ENCODE results near the gene IFNGR1. TPM values are rescaled to one million over a fixed set of nuclear protein-coding genes. Genes with fewer than 3 reads are reported as not detected.

Gene IFNGR1
- total and polyA plus RNA-seq, 4 donors = 46.1 to 82.8 (median 62.0) TPM

DNA sequence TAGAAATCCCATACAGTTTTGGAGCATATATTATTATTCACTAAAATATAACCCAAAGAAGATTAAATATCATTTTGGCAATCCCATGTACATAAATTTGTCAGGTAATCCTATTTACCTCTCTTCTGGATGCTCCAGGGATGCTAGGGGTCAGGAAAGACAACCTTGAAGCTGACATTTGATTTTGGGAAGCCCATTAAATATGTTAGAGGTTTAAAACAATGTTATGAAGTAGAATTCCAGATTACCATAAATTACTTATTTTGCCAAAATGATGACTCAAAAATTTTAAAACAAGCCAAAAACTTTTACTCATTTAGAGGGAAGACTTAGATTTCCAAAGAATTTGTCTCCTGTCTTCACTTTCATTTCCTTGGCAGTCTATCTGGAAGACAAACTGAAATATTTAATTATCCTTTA is 36.5 kb downstream of the IFNGR1 start:
- ATAC-seq (ENCODE audit: low FRiP score) = no peak
- Histone ChIP-seq H3K27ac (ENCODE audit: low read depth in 1 of 2, low read length in 2 of 2) (no peak overlapping the region), H3K9me3 (ENCODE audit: control insufficient read depth, low read length) (peaks cover 5% of the 10 kb centered on the region), H3K27me3 (ENCODE audit: control insufficient read depth in 1 of 2, insufficient read depth in 2 of 2, low read length in 1 of 2) (no peaks in the 10 kb centered on the region), H3K36me3 (ENCODE audit: control insufficient read depth in 1 of 2, insufficient read depth in 2 of 2, low read length in 1 of 2) (no peaks in the 10 kb centered on the region), H3K4me1 (ENCODE audit: control insufficient read depth in 1 of 2, insufficient read depth in 2 of 2, low read length in 2 of 2) (no peaks in the 10 kb centered on the region), H3K4me3 (ENCODE audit: low read length in 2 of 2) (no peak overlapping the region)
- DNase-seq = no peak
- intact Hi-C loops (cut with DNase I) = no loop called here

DNA sequence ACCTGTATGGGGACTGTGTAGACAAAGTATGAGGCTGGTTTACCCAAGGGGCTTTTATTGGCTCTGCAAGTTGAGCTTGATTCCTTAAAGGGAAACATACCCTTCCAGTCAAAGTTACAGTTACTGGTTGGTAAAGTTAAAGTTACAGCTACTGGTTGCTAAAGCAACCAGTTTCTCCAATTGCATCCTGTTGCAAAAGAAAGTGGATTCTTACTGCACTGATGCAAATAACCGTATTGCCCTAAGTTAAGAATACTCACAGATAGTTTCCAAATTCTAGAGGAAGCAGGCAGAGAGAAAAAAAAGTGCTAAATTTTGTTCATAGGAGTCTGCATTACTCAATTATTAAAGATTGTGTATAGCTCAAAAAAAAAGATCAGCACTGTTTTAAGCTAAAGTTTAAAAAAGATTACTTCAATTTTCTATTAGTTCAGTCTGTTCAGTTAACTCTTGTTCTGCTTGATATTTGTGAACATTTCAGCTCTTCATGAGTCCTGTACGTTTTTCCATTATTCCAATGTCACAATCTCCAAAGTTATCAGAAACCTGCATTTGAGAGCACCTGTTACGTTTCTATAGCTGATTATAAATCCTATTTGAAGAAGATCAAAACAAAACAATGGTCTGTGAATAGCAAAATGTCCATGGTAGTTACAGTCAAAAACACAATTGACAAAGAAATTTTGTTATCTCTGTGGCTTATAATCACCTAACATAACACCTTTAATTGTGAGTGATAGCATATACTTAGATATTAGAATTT is 37.1 kb downstream of the IFNGR1 start:
- ATAC-seq (ENCODE audit: low FRiP score) = no peak
- 73 to 77% methylated on average over 3 of the region's 3 CpGs for WGBS, 2 donors

DNA sequence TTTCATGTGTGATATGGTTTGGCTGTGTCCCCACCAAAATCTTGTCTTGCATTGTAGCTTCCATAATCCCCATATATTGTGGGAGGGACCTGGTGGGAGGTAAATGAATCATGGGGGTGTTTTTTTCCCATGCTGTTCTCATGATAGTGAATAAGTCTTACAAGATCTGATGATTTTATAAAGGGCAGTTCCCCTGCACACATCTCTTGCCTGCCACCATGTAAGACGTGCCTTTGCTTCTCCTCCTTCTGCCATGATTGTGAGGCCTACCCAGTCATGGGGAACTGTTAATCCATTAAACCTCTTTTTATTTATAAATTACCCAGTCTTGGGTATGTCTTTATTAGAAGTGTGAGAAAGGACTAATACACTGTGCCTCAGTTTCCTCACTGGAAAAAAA is 41.6 kb downstream of the IFNGR1 start:
- Histone ChIP-seq H3K27ac (ENCODE audit: low read depth in 1 of 2, low read length in 2 of 2) (no peak overlapping the region), H3K4me3 (ENCODE audit: low read length in 2 of 2) (no peak overlapping the region), H3K4me1 (ENCODE audit: control insufficient read depth in 1 of 2, insufficient read depth in 2 of 2, low read length in 2 of 2) (no peaks in the 10 kb centered on the region), H3K9me3 (ENCODE audit: control insufficient read depth, low read length) (no peaks in the 10 kb centered on the region), H3K36me3 (ENCODE audit: control insufficient read depth in 1 of 2, insufficient read depth in 2 of 2, low read length in 1 of 2) (no peaks in the 10 kb centered on the region), H3K27me3 (ENCODE audit: control insufficient read depth in 1 of 2, insufficient read depth in 2 of 2, low read length in 1 of 2) (no peaks in the 10 kb centered on the region)
- no peak for DNase-seq
- WGBS, 2 donors = 90 to 92% methylated on average over 1 of the region's 1 CpG
- intact Hi-C loops (cut with DNase I) = no loop called here
- no peak for ATAC-seq (ENCODE audit: low FRiP score)

More for the DNA sequence above, 37.1 kb downstream of the IFNGR1 start:
- H3K9me3 ChIP-seq (ENCODE audit: control insufficient read depth, low read length) = peaks cover 5% of the 10 kb centered on the region
- H3K27ac ChIP-seq (ENCODE audit: low read depth in 1 of 2, low read length in 2 of 2) = no peak overlapping the region
- no peaks in the 10 kb centered on the region for H3K27me3 ChIP-seq (ENCODE audit: control insufficient read depth in 1 of 2, insufficient read depth in 2 of 2, low read length in 1 of 2)
- no peaks in the 10 kb centered on the region for H3K4me1 ChIP-seq (ENCODE audit: control insufficient read depth in 1 of 2, insufficient read depth in 2 of 2, low read length in 2 of 2)
- DNase-seq = no peak
- no peaks in the 10 kb centered on the region for H3K36me3 ChIP-seq (ENCODE audit: control insufficient read depth in 1 of 2, insufficient read depth in 2 of 2, low read length in 1 of 2)
- intact Hi-C loops (cut with DNase I) = no loop called here
- H3K4me3 ChIP-seq (ENCODE audit: low read length in 2 of 2) = no peak overlapping the region

DNA sequence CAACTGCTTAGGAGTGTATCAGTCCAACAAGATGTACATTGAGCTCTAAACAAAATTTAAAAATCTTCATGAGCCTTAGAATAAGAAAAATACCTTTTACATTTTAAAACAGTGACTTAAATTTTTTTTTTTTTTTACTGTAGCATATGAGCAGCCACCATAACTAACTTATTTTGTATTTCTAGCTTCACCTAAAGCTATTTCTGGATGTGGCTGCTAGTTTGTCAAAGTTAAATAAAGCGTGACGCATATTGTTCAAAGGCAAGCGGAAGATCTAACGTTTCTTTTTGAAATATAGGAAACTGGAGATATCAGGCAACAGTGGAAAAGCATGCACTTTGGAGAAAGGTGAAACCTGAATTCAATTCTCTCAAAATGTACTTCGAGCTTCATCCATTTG is 42.5 kb downstream of the IFNGR1 start:
- WGBS, 2 donors = 90 to 93% methylated on average over 5 of the region's 5 CpGs
- DNase-seq = no peak
- H3K36me3 ChIP-seq (ENCODE audit: control insufficient read depth in 1 of 2, insufficient read depth in 2 of 2, low read length in 1 of 2) = no peaks in the 10 kb centered on the region
- no peaks in the 10 kb centered on the region for H3K4me1 ChIP-seq (ENCODE audit: control insufficient read depth in 1 of 2, insufficient read depth in 2 of 2, low read length in 2 of 2)
- intact Hi-C loops (cut with DNase I) = no loop called here
- no peak overlapping the region for H3K27ac ChIP-seq (ENCODE audit: low read depth in 1 of 2, low read length in 2 of 2)
- H3K9me3 ChIP-seq (ENCODE audit: control insufficient read depth, low read length) = no peaks in the 10 kb centered on the region
- H3K4me3 ChIP-seq (ENCODE audit: low read length in 2 of 2) = no peak overlapping the region
- H3K27me3 ChIP-seq (ENCODE audit: control insufficient read depth in 1 of 2, insufficient read depth in 2 of 2, low read length in 1 of 2) = no peaks in the 10 kb centered on the region
- ATAC-seq (ENCODE audit: low FRiP score) = no peak

DNA sequence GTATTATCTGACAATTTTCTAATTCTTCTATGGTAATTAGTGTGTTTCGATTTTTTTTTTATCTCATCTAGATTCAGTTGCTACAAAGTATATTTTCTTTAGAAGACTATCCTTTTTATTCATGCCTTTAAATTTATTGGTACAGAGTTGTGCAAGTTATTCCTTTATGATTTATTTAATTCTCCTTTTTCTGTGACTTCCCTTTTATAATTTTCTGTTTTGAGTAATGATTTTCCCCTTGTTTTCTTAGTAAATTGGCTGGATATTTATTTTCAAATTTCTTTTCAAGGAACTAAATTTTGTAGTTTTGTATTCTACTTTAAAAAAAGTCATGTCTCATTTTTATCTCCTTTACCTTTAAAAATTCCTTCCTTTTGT is 43.3 kb downstream of the IFNGR1 start:
- Histone ChIP-seq H3K4me3 (ENCODE audit: low read length in 2 of 2) (no peak overlapping the region), H3K27me3 (ENCODE audit: control insufficient read depth in 1 of 2, insufficient read depth in 2 of 2, low read length in 1 of 2) (no peaks in the 10 kb centered on the region), H3K36me3 (ENCODE audit: control insufficient read depth in 1 of 2, insufficient read depth in 2 of 2, low read length in 1 of 2) (no peaks in the 10 kb centered on the region), H3K9me3 (ENCODE audit: control insufficient read depth, low read length) (no peaks in the 10 kb centered on the region), H3K4me1 (ENCODE audit: control insufficient read depth in 1 of 2, insufficient read depth in 2 of 2, low read length in 2 of 2) (no peaks in the 10 kb centered on the region), H3K27ac (ENCODE audit: low read depth in 1 of 2, low read length in 2 of 2) (no peak overlapping the region)
- ATAC-seq (ENCODE audit: low FRiP score) (no peak), DNase-seq (no peak)
- intact Hi-C loops (cut with DNase I) = no loop called here
- 80 to 85% methylated on average over 1 of the region's 1 CpG for WGBS, 2 donors

DNA sequence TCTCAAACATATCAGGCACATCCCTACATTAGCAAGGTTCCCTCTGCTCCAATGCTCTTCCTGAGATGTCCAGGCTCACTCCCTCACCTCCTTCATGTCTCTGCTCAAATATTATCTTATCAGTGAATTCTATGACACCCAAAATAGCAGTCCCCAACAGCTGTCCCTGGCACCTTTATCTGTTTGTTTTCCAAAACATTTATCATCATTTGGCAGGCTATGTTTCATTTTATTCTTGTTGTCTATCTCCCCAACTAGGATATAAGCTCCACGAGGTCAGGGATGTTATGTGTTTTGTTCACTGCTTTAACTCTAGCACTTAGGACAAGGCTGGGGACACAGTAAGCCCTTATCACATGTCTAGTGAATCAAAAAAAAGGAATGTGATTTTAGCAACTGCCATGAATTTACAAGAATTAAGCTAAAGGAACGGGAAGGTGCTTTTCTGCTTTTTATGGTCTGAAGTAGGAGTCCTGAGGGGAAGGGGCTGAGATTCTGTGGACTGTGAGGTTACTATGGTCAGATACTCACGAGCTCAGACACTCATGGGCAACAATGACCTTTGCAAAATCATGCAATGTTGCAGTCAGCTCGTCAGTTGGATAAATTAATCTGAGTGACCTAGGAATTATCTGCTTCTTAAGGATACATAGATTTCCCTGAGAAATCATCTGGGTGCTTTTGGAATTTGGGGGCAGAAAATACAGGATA is 43.9 kb downstream of the IFNGR1 start:
- Histone ChIP-seq H3K27ac (ENCODE audit: low read depth in 1 of 2, low read length in 2 of 2) (no peak overlapping the region), H3K27me3 (ENCODE audit: control insufficient read depth in 1 of 2, insufficient read depth in 2 of 2, low read length in 1 of 2) (no peaks in the 10 kb centered on the region), H3K4me3 (ENCODE audit: low read length in 2 of 2) (no peak overlapping the region), H3K4me1 (ENCODE audit: control insufficient read depth in 1 of 2, insufficient read depth in 2 of 2, low read length in 2 of 2) (no peaks in the 10 kb centered on the region), H3K9me3 (ENCODE audit: control insufficient read depth, low read length) (no peaks in the 10 kb centered on the region), H3K36me3 (ENCODE audit: control insufficient read depth in 1 of 2, insufficient read depth in 2 of 2, low read length in 1 of 2) (no peaks in the 10 kb centered on the region)
- ATAC-seq (ENCODE audit: low FRiP score) (no peak), DNase-seq (no peak)
- intact Hi-C loops (cut with DNase I) = no loop called here
- 43 to 44% methylated on average over 4 of the region's 4 CpGs for WGBS, 2 donors

DNA sequence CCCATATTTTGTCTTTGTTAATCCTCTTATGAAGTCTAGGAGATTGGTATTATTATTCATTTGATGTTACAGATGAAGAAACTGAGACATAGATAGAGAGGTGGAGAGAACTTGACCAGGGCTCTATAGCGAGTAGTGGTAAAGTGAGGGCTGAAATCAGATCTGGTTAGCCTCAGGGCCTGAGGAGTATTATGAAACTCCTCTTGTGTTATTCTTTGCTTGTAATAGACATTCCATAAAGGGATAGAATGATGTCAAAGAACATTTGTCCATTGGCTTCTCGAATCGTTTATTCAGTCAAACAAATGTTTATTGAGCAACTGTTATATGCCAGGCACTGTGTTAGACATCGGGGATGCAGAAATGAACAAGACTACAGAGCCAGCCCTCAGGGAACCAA is 45.7 kb downstream of the IFNGR1 start, which contains the start of gene IL22RA2:
Gene IL22RA2, minus strand, starts transcription at position 144 of the 400 bp plus-strand sequence. CDS start 11,895 bp downstream, outside the sequence.
- no peak within 1 kb of the TSS for H3K4me3 ChIP-seq (ENCODE audit: low read length in 2 of 2)
- 91% methylated on average over 4 of the region's 4 CpGs for WGBS, 2 donors
- no peak within 1 kb of the TSS for H3K27ac ChIP-seq (ENCODE audit: low read depth in 1 of 2, low read length in 2 of 2)
- DNase-seq (no peak), ATAC-seq (ENCODE audit: low FRiP score) (no peak)
- H3K27me3 ChIP-seq (ENCODE audit: control insufficient read depth in 1 of 2, insufficient read depth in 2 of 2, low read length in 1 of 2) = no peaks in the 10 kb centered on the region
- no peaks in the 10 kb centered on the region for H3K36me3 ChIP-seq (ENCODE audit: control insufficient read depth in 1 of 2, insufficient read depth in 2 of 2, low read length in 1 of 2)
- H3K9me3 ChIP-seq (ENCODE audit: control insufficient read depth, low read length) = no peaks in the 10 kb centered on the region
- intact Hi-C loops (cut with DNase I) = no loop called here
- H3K4me1 ChIP-seq (ENCODE audit: control insufficient read depth in 1 of 2, insufficient read depth in 2 of 2, low read length in 2 of 2) = no peaks in the 10 kb centered on the region

DNA sequence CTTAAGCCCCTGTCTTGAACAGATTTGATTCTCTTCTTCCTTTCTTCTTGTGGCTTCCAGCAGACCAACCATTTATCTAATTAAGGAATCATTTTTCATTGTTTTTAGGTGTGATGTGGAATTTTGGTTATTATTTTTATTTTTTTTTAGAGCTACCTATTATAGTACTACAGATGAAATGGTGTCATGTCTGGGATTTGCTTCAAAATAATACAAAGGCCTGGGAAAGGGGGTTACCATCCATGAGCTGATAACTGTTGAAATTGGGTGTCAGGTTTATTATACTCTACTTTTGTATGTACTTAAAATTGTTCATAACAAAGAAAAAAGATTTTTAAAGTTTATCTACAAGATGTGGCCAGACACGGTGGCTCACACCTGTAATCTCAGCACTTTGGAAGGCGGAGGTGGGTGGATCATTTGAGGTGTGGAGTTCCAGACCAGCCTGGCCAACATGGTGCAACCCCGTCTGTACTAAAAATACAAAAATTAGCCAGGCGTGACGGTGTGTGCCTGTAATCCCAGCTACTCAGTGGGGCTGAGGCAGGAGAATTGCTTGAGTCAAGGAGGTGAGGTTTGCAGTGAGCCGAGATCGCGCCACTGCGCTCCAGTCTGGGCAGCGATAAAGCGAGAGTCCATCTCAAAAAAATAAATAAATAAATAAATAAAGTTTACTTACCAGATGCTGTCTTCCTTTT is 46.3 kb downstream of the IFNGR1 start:
- H3K4me3 ChIP-seq (ENCODE audit: low read length in 2 of 2) = no peak overlapping the region
- DNase-seq = no peak
- H3K4me1 ChIP-seq (ENCODE audit: control insufficient read depth in 1 of 2, insufficient read depth in 2 of 2, low read length in 2 of 2) = no peaks in the 10 kb centered on the region
- H3K9me3 ChIP-seq (ENCODE audit: control insufficient read depth, low read length) = no peaks in the 10 kb centered on the region
- no peaks in the 10 kb centered on the region for H3K27me3 ChIP-seq (ENCODE audit: control insufficient read depth in 1 of 2, insufficient read depth in 2 of 2, low read length in 1 of 2)
- 95 to 96% methylated on average over 11 of the region's 11 CpGs for WGBS, 2 donors
- no peak overlapping the region for H3K27ac ChIP-seq (ENCODE audit: low read depth in 1 of 2, low read length in 2 of 2)
- no peak for ATAC-seq (ENCODE audit: low FRiP score)
- intact Hi-C loops (cut with DNase I) = no loop called here
- no peaks in the 10 kb centered on the region for H3K36me3 ChIP-seq (ENCODE audit: control insufficient read depth in 1 of 2, insufficient read depth in 2 of 2, low read length in 1 of 2)
